Vagina (tissue), 2 donors: ENCODE data around the gene POLE4.

ENCODE experiments used
- CTCF ChIP-seq, 3 experiments: fragments of 450-650 bp in 2 of 3; fragments of 200-600 bp in 1 of 3; sonication (generic) in 1 of 3; IDR thresholded peaks; one replicate each; pipeline ENCODE4 v1.5.1; 2017 to 2019; ENCODE audit warnings: antibody characterized with exemption in 3 of 3, mild to moderate bottlenecking in 2 of 3, moderate library complexity in 2 of 3
- POLR2A ChIP-seq, 2 donors: fragments of 450-650 bp; IDR thresholded peaks; one replicate each; pipeline ENCODE4 v1.6.1; 2017; ENCODE audit warnings: antibody characterized with exemption in 2 of 2, mild to moderate bottlenecking in 2 of 2, moderate library complexity in 2 of 2
- POLR2AphosphoS5 ChIP-seq, 2 donors: sonication (generic); formaldehyde crosslinking; IDR thresholded peaks; one replicate each; pipeline ENCODE4 v1.9.0; 2017; ENCODE audit warnings: antibody characterized with exemption in 2 of 2, mild to moderate bottlenecking in 2 of 2, low read depth in 1 of 2; ENCODE audit not compliant: insufficient read depth in 1 of 2

- no peak for TF ChIP-seq CTCF (IDR thresholded peaks at IDR 0.05)
- no peak for TF ChIP-seq POLR2AphosphoS5 (IDR thresholded peaks at IDR 0.05; ENCODE audit: insufficient read depth in 1 of 2, low read depth in 1 of 2)
- no peak for TF ChIP-seq POLR2A (IDR thresholded peaks at IDR 0.05)
These were observed 42.7 kb upstream of the POLE4 start for GRCh38 chr2:74915743-74916142.
